GM21526 (cell line): ENCODE results near the gene RPS26.
"Not testable (repeated sequence)": the region's sequence is repeated elsewhere in the genome, so short reads cannot be mapped to it uniquely, and the experiment has no call there.

Source experiments
- ATAC-seq: cut with Tn5 transposase; IDR thresholded peaks from one replicate; pipeline ENCODE4 v1.9.1; 2021; ENCODE audit warnings: moderate library complexity; ENCODE audit not compliant: unreplicated experiment, low FRiP score

Gene RPS26

DNA sequence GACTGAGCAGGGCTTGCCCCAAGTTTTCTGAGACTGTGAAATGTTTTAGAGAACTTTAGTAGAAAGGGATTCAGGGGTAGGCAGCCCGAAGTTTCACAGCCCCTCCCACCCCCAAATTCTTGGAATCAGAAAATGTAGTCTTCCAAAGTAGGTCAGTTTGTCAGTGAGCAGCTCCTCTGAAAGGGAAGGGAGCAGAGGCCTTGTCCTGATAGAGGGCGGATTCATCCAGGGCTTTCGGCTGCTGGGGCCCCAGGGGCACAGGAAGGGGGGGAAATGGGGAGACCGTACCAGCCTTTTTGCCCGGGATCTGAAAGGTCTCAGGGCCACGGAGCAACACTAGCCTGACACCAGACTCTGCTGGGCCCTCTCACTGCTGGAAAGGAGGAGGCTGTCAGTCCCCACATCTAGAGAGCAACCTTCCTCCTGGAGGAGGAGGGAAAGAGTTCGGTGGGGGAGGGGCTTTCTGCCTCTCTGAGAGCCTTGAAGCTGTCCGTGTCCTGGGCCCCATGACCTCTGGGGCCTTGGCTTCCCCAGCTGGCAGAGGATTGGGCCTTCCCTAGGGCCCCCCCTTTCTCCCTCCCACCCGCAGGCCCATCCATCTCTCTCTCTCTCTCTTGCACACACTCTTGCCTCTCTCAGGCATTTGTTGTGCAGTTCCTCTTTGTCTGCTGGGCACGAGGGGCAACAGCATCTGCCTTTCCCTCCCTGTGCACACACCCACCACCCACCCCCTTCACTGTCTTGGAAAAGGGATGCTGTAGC lies 21.1 kb upstream of the RPS26 start, which contains the start of gene IKZF4:
IKZF4 (plus strand) TSS at position 621 of the 762 bp plus-strand sequence. CDS start 451 bp downstream, outside the sequence.
- no peak for ATAC-seq

DNA sequence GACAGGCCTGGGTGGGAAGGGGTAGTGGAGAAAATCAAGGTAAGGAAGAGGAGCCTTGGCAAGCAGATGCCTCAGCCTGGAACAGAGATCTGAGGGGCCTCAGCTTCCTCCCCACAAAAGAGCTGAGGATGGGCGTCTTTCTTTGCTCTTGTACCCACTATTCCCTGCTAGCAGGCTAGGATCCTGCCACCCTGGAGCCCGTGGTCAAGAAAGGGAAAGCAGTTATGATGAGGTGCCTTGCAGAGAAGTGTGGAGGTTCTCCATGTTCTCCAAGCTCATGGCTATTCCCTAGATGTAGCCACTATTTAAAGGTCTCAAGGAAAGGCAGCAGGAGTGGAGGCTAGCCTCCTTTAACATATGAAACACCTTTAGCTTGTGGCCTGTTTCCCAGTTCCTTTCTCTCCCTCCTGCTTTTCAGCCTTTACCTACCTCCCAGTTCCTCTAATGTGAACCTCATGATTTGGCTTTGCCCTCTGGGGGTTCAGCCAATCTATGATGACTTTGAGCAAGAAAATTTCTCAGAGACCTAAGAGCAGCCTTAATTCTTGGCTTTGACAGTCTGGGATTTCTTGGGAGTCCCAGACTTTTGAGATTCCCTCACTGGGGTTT lies 19.7 kb upstream of the RPS26 start:
- ATAC-seq: no peak

DNA sequence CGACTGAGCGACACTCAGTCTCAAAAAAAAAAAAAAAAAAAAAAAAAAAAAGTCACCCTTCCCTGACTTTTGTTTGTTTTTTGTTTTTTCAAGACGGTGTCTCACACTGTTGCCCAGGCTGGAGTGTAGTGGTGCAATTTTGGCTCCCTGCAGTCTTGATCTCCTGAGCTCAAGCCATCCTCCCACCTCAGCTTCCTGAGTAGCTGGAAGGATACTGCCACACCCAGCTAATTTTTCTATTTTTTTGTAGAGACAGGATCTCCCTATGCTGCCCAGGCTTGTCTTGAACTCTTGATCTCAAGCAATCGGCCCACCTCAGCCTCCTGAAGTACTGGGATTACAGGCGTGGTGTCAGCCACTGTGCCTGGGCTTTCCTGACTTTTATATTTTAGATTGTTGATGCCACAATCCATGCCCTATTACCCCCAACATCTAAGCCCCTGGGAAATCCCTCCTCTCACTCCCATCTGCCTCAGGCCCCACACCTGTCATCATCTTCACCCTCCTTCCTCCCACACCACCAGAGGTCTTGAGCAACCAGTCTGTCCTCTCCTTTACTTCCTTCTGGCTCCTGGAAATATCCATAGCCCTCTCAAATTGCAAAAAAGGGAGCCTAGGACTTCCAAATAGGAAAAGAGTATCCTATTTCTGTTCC lies 13.1 kb upstream of the RPS26 start:
- no peak for ATAC-seq

DNA sequence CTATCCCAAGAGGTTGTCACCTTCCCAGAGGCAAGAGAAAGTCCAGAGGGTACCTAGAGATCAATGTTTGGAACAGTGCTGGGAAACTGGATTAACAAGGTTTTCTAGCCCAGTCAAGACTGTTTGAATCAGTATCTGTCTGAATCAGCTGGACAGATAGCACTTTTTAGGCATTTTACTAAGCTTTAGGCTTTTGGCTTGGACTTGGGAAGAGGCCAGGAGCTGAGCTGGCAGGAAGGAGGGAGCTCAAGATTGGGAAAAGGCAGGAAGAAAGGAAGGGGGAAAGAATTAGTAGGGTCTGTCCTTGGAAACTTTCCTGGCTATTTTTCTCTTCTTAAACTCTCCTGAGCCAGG lies 12.6 kb upstream of the RPS26 start:
- ATAC-seq: no peak

DNA sequence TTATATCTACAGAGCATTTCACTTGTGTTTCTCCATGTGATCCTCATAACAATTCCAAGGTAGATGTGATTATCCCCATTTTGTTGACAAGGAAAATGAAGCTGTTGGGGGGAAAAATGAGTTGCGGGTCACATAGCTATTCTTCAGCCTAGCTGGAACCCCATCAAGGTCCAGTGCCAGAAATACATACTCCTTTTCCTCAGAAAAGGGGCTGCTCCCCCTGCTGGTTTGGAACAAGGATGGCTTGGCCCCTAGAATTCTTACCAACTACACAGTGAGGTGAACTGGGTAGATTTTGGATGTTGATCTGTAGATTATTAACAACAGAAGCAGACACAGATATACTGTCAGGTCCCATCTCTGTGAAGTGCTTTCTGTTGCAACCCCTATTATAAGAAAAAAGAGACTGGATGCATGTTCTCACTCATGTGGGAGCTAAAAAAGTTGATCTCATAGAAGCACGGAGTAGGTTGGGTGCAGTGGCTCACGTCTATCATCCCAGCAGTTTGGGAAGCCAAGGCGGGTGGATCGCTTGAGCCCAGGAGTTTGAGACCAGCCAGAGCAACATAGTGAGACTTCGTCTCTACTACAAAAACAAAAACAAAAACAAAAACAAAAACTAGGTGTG lies 11.9 kb upstream of the RPS26 start:
- ATAC-seq: no peak

DNA sequence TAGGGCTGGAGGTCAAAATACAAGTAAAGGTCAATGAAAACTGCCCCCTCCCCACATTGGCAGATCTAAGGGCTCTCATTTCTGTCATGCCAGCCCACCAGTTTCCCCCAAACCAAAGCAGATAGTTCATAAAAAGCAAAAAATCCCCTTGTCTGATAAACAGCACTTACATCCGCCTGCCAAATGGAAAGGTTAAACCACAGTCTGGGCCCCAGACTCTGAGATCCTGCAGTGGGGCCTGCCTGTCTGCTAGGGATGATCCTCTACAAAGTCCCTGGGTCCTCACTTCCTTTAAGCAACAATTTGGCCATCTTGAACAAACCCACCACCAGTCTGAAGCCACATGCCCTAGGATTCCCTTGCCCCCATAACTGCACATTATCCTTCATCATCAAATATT lies 9.7 kb upstream of the RPS26 start:
- no peak for ATAC-seq

DNA sequence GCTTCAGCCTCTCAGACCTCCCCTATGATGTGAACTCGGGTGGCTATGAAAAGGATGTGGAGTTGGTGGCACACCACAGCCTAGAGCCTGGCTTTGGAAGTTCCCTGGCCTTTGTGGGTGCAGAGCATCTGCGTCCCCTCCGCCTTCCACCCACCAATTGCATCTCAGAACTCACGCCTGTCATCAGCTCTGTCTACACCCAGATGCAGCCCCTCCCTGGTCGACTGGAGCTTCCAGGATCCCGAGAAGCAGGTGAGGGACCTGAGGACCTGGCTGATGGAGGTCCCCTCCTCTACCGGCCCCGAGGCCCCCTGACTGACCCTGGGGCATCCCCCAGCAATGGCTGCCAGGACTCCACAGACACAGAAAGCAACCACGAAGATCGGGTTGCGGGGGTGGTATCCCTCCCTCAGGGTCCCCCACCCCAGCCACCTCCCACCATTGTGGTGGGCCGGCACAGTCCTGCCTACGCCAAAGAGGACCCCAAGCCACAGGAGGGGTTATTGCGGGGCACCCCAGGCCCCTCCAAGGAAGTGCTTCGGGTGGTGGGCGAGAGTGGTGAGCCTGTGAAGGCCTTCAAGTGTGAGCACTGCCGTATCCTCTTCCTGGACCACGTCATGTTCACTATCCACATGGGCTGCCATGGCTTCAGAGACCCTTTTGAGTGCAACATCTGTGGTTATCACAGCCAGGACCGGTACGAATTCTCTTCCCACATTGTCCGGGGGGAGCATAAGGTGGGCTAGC lies 7.0 kb upstream of the RPS26 start:
- ATAC-seq: no peak

DNA sequence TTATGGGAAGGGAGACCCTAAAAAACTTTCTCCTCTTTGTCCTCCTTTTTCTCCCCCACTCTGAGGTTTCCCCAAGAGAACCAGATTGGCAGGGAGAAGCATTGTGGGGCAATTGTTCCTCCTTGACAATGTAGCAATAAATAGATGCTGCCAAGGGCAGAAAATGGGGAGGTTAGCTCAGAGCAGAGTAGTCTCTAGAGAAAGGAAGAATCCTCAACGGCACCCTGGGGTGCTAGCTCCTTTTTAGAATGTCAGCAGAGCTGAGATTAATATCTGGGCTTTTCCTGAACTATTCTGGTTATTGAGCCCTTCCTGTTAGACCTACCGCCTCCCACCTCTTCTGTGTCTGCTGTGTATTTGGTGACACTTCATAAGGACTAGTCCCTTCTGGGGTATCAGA lies 4.6 kb upstream of the RPS26 start:
- no peak for ATAC-seq

DNA sequence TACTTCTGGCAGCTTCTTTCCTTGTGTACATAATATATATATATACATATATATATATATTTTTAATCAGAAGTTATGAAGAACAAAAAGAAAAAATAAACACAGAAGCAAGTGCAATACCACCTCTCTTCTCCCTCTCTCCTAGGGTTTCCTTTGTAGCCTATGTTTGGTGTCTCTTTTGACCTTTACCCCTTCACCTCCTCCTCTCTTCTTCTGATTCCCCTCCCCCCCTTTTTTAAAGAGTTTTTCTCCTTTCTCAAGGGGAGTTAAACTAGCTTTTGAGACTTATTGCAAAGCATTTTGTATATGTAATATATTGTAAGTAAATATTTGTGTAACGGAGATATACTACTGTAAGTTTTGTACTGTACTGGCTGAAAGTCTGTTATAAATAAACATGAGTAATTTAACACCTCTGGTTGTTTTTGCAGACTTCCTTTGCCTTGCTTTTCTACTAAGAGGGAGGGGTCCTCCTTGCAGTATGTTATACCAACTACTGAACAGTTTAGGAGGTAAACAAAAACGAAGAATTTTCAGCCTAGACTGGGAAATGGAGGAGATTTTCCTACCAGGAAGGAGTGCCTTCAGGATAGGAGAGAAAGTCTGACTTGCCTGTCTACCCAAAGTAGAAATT lies 3.6 kb upstream of the RPS26 start:
- ATAC-seq: no peak

DNA sequence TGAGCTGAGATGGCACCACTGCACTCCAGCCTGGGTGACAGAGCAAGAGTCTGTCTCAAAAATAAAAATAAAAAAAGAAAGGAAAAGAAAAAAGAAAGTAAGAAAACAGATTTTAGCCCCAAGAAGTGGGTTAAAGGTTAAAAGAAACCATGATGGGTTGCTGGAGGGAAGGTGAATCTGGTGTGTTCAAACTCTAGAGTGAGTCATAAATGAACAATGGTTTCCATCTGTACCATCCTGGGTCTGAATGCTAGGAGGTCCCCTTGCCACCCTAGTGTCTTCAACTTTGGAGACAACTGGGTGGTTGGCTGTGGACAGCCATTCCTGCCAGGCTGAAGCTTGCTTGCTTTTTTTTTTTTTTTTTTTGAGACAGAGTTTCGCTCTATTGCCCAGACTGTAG lies 1.6 kb upstream of the RPS26 start:
- ATAC-seq: no peak

DNA sequence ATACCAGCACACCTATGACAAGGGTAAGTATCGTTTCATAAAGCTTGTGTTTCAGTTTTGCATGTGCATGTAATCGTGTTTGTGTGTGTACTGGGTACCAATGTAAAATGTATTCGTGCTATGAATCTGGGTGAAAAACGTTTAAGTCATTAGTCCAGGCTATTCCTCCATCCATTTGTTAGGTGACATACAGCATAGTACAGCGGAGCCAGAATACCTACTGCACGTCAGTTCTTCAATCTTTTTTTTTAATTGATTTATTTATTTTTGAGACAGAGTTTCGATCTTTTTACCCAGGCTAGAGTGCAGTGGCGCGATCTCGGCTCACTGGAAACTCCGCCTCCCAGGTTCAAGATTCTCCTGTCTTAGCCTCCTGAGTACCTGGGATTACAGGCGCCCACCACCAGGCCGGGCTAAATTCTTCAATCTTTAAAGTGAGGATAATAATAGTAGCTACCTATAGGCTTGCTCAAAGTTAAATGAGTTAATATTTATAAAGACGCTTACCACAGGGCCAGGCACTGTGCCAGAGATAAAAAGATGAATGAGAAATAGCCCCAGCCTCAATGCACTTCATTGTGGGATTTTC lies 661 bp upstream of the RPS26 start:
- no peak for ATAC-seq

DNA sequence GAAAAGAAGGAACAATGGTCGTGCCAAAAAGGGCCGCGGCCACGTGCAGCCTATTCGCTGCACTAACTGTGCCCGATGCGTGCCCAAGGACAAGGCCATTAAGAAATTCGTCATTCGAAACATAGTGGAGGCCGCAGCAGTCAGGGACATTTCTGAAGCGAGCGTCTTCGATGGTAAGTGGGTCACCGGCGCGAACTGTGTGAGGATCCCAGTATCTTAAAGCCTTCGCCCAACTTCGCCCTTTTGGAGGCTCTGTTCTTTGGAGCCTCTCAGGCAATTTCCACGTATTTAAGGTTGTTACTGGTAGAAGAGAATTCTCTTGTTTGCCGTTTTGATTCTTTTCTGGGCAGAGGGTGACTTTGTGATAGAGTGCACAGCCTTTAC lies 704 bp downstream of the RPS26 start:
- not testable (repeated sequence) for ATAC-seq

DNA sequence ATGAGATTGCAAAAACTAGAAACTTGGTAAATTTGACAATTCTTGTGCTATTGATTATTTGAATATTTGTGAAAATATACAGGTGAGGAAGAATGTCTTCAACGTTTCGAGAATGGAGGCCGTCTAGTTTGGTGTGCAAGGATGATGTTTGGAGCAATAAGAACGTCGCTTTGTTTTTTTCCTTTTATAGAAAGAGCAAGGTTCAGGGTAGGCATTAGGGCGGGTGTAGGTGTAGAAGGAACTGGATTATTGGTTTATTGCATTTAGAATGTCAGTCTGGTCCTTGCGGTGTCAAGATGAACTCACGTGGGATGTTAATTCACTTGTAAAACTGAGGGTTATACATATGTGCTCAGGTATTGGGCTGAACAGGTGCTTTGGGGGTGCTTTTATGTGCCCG lies 1.1 kb downstream of the RPS26 start:
- ATAC-seq: no peak

DNA sequence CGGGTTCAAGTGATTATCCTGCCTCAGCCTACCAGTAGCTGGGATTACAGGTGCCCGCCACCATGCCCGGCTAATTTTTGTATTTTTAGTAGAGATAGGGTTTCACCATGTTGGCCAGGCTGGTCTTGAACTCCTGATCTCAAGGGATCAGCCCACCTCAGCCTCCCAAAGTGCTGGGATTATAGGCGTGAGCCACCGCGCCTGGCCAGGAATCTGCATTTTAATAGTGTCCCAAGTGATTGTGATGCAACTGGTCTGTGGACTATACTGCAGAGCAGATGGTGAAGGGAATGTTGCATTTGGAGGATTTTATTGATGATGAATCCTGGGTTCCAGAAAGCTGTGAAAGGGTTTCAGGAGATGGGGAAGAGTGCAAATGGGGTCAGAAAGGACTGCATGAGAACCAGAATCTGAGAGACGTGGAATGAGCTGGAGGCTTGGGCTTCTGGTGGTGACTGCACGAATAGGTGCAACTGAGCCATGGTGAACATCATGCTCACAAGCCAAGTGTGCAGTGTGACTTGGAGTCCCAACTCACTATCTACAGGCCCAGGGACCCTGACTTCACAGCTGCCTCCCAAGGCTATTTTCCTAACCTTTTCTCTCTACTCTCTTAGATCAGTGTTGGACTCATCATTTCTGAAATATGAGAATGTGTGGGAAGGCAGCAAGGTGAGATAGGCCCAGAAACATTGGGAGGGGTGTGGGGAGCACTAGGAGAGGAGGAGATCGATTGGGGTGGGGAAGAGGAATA lies 4.5 kb downstream of the RPS26 start:
- no peak for ATAC-seq

DNA sequence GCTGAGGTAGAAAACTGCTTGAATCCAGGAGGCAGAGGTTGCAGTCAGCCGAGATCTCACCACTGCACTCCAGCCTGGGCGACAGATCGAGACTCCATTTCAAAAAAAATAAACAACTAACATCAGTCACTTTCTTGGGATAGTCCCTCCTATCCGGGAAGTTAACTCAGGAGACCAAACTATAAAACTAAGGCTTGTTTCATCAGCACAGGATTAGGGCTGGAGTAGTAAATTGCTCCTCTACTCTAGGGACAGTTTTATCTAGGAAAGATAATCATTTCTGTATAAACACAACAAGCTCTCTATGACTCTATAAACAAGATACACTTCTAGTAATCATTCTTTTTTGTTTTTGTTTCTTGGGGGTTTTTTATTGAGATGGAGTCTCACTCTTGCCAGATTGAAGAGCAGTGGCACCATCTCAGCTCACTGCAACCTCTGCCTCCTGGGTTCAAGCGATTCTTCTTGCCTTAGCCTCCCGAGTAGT lies 11.7 kb downstream of the RPS26 start:
- ATAC-seq: no peak

DNA sequence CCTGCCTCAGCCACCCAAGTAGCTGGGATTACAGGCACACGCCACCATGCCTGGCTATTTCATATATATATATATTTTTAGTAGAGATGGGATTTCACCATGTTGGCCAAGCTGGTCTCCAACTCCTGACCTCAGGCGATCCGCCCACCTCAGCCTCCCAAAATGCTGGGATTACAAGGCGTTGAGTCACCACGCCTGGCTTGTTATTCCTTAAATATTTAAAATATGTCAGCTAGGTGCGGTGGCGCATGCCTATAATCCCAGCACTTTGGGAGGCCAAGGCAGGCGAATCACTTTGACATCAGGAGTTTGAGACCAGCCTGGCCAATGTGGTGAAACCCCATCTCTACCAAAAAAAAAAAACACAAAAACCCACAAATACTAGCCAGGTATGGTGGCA lies 18.2 kb downstream of the RPS26 start:
- ATAC-seq: not testable (repeated sequence)

DNA sequence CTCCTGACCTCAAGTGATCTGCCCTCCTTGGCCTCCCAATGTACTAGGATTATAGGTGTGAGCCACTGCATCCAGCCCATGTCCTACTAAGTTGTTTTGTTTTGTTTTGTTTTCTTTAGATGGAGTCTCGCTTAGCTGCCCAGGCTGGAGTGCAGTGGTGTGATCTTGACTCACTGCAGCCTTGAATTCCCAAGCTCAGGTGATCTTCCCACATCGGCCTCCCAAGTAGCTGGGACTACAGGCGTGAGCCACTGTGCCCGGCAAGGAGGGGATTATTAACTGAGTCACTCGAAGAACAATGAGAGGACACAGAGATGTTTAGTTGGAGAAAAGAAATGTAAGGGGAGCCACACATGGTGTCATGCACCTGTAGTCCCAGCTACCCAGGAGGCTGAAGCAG lies 20.3 kb downstream of the RPS26 start:
- ATAC-seq: no peak

DNA sequence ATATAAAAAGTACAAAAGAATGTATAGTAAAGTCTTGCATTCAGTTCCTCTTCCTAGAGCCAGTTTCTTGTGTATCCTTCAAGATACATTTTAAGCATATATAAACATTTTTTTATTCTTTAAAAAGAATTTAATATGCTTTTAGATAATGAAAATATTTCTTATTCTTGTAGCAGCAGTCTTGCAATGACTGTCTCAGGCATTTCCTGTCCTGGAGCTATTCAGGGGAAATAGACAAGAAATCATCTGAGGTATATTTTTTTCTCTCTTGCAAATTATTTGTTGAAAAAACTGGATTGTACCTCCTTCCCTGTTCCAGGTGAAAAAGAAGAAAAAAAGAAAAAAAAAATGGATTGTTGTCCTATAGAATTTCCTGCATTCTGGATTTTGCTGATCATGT lies 21.3 kb downstream of the RPS26 start:
- ATAC-seq: no peak

DNA sequence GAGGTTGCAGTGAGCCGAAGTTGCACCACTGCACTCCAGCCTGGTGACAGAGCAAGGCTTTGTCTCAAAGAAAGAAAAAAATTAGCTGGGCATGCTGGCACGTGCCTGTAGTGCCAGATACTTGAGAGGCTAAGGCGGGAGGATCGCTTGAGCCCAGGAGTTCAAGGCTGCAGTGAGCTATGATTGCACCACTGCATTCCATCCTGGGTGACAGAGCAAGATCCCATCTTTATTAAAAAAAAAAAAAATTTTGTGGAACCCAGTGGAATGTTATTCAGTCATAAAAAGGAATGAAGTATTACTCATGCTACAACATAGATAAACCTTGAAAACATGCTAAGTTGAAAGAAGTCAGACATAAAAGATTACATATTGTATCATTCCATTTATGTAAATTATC lies 29.9 kb downstream of the RPS26 start:
- ATAC-seq: no peak
